ENCODE results near the gene NT5C3B.

Gene NT5C3B

GRCh38 chr17:41811549-41812380, 24.3 kb downstream of the NT5C3B start, which contains the start of gene P3H4:
P3H4 (minus strand) TSS chr17:41811949; CDS start chr17:41811915, 34 bp downstream.
- peak; percentile 32 to 46 for DNase-seq (ENCODE audit: low read depth in 2 of 2, low spot score in 1 of 2)

GRCh38 chr17:41810659-41811548, 25.1 kb downstream of the NT5C3B start:
- no peak for DNase-seq (ENCODE audit: low read depth in 2 of 2, low spot score in 1 of 2)

- DNase-seq (ENCODE audit: low read depth in 2 of 2, low spot score in 1 of 2), result no peak
Observed at GRCh38 chr17:41806685-41807445, 29.2 kb downstream of the NT5C3B start.

GRCh38 chr17:41803049-41804020, 32.7 kb downstream of the NT5C3B start:
- DNase-seq (ENCODE audit: low read depth in 2 of 2, low spot score in 1 of 2), result no peak

GRCh38 chr17:41801374-41802271, 34.4 kb downstream of the NT5C3B start:
- DNase-seq (ENCODE audit: low read depth in 2 of 2, low spot score in 1 of 2), result peak; percentile 29 to 64

GRCh38 chr17:41800601-41801373, 35.2 kb downstream of the NT5C3B start:
- no peak for DNase-seq (ENCODE audit: low read depth in 2 of 2, low spot score in 1 of 2)

GRCh38 chr17:41799366-41799765, 36.7 kb downstream of the NT5C3B start:
- no peak for DNase-seq (ENCODE audit: low read depth in 2 of 2, low spot score in 1 of 2)

GRCh38 chr17:41797377-41797776, 38.7 kb downstream of the NT5C3B start:
- no peak for DNase-seq (ENCODE audit: low read depth in 2 of 2, low spot score in 1 of 2)

- no peak for DNase-seq (ENCODE audit: low read depth in 2 of 2, low spot score in 1 of 2)
Observed at GRCh38 chr17:41796121-41796895, 39.7 kb downstream of the NT5C3B start.

- DNase-seq (ENCODE audit: low read depth in 2 of 2, low spot score in 1 of 2), result no peak
Observed at GRCh38 chr17:41794540-41794975, 41.5 kb downstream of the NT5C3B start.

GRCh38 chr17:41793784-41794539, 42.1 kb downstream of the NT5C3B start:
- no peak for DNase-seq (ENCODE audit: low read depth in 2 of 2, low spot score in 1 of 2)

- DNase-seq (ENCODE audit: low read depth in 2 of 2, low spot score in 1 of 2), result no peak
Observed at GRCh38 chr17:41792845-41793783, 42.9 kb downstream of the NT5C3B start.

- no peak for DNase-seq (ENCODE audit: low read depth in 2 of 2, low spot score in 1 of 2)
Observed at GRCh38 chr17:41787021-41787418, 49.0 kb downstream of the NT5C3B start.

- DNase-seq (ENCODE audit: low read depth in 2 of 2, low spot score in 1 of 2), result peak; percentile 61 to 71
Observed at GRCh38 chr17:41786227-41787020, 49.6 kb downstream of the NT5C3B start, which contains the start of gene JUP. JUP (minus strand) TSS chr17:41786711; CDS start chr17:41771854, 14,857 bp downstream.

- DNase-seq (ENCODE audit: low read depth in 2 of 2, low spot score in 1 of 2), result no peak
Observed at GRCh38 chr17:41785859-41786226, 50.2 kb downstream of the NT5C3B start.
